Measurements from ENCODE around the gene RNF123. TPM values are rescaled to one million over a fixed set of nuclear protein-coding genes. Genes with fewer than 3 reads are reported as not detected.

The RNF123 gene
- total RNA-seq, 1 donor from 2014 or later: 25.8 TPM

DNA sequence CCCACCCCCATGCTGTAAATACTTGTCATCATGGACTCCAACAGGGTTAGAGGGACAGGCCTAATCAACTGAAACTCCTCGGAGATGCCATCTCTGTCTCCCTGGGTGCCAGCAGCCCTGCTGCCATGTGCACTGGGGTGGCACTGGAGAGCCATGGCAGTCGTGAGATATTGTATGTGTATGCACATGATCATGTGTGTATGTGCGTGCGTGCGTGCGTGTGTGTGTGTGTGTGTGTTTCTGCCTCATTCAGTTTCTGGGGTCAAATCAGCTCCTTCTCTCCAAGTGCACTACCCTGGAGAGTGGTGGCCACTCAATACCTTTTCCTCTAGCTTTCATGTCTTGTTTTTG lies 18.4 kb upstream of the RNF123 start:
- peaks cover 24% of the 10 kb centered on the region for H3K4me1 ChIP-seq
- no peaks in the 10 kb centered on the region for H3K9me3 ChIP-seq
- H3K27ac ChIP-seq: no peak overlapping the region
- H3K4me3 ChIP-seq: no peak overlapping the region
- H3K27me3 ChIP-seq: no peaks in the 10 kb centered on the region
- H3K36me3 ChIP-seq: peaks cover 0 to 4% of the 10 kb centered on the region in 2 donors
- TF ChIP-seq POLR2A (IDR thresholded peaks at IDR 0.05) (no peak), CTCF (IDR thresholded peaks at IDR 0.05) (no peak), POLR2AphosphoS5 (IDR thresholded peaks at IDR 0.05; ENCODE audit: insufficient read depth in 1 of 2, low read depth in 1 of 2) (no peak)
- intact Hi-C loops (cut with DNase I): loop anchor here (5.0 kb wide), 2 partner anchors 129 to 394 kb away; partner anchors contain the start of gene C3orf62
- no peak for DNase-seq (ENCODE audit: extremely low spot score in 2 of 2)

DNA sequence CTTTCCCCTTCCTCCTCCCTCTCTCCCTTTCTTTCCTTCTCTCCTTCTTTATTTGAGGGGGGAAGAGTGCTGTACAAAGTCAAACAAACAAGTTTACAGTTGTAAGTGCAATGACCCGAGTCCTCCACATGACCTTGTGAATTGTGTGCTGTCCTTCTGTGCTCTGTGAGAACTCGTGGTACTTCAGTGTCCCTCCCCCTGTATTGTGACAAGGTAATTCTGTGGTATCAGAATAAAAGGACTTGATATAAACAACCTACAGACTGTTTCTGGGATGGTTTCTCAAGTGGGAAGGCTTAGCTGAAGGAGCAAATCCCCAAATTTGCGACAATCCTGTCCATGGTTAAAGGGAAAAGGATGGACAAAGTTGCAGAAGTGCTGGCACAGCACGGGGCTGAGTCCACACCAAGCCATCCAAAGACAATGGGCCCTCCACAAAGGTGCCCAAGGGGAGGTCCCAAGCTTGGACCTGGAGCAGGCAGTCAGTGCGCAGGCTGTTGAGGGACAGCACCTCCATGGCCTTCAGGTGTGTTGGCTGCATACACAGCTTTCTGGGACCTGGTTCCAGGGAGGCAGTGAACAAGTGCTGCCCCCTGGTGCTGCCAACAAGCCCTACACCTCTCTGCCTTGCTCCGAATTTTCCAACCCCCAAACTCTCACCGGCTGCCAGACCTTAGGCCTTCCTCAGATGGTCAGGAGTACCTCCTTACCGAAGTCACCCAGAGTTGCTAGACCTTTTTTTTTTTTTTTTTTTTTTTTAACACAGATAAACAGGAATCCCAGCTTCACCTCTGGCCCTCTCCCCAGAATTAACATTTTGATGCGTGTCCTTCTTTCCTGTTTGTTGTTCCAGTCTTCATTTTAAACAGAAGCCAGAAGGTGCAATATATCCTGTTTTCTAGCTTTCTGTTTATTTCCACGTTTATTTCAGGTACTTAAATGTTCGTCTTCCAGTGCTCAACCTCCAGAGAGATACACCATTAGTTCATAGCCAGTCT lies 17.8 kb upstream of the RNF123 start:
- H3K4me1 ChIP-seq: peaks cover 24% of the 10 kb centered on the region
- DNase-seq (ENCODE audit: extremely low spot score in 2 of 2): no peak
- no peaks in the 10 kb centered on the region for H3K9me3 ChIP-seq
- TF ChIP-seq CTCF (IDR thresholded peaks at IDR 0.05) (peak in 2 of 3 experiments; percentile 70 to 80), POLR2A (IDR thresholded peaks at IDR 0.05) (no peak), POLR2AphosphoS5 (IDR thresholded peaks at IDR 0.05; ENCODE audit: insufficient read depth in 1 of 2, low read depth in 1 of 2) (no peak)
- peaks cover 0 to 11% of the 10 kb centered on the region in 2 donors for H3K36me3 ChIP-seq
- H3K27me3 ChIP-seq: no peaks in the 10 kb centered on the region
- intact Hi-C loops (cut with DNase I): loop anchor here (5.0 kb wide), 2 partner anchors 129 to 394 kb away; partner anchors contain the start of gene C3orf62
- H3K27ac ChIP-seq: no peak overlapping the region
- no peak overlapping the region for H3K4me3 ChIP-seq

DNA sequence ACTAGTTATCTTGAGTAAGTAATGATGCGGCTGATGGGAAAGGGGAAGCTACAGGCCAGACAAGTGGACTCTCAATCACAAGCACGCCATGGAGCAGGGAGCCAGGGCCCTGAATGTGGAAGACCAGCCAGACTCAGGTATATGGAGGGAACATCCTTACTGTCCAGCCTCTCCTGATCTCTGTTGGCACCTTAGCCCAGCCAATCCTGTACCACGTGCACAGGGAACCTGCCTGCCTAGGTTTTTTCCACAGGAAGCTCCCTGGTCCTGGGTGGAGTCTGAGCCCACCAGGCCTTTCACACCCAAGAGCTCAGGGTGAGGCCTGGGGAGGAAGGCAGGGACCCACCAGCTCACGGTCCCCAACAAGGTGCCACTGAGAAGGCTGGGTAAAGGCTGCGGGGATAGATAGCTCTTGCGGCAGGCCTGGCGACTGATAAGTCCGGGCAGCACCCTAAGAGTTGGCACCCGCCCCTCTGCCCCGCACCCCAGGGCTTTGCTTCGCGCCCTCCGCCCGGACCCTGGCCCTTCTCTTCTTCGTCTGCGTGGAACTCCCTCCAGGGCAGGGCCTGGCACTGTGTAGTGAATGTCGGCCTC lies 16.1 kb upstream of the RNF123 start:
- Histone ChIP-seq H3K27me3 (no peaks in the 10 kb centered on the region), H3K4me3 (peak overlapping the region; percentile 74 to 98), H3K27ac (peak overlapping the region; percentile 78), H3K9me3 (no peaks in the 10 kb centered on the region), H3K36me3 (peaks cover 0 to 17% of the 10 kb centered on the region in 2 donors), H3K4me1 (peaks cover 24% of the 10 kb centered on the region)
- intact Hi-C loops (cut with DNase I): loop anchor here (5.0 kb wide), 2 partner anchors 131 to 396 kb away; partner anchors contain the start of gene C3orf62
- no peak for DNase-seq (ENCODE audit: extremely low spot score in 2 of 2)
- TF ChIP-seq POLR2AphosphoS5 (IDR thresholded peaks at IDR 0.05; ENCODE audit: insufficient read depth in 1 of 2, low read depth in 1 of 2) (no peak), POLR2A (IDR thresholded peaks at IDR 0.05) (no peak), CTCF (IDR thresholded peaks at IDR 0.05) (no peak)

- Histone ChIP-seq H3K4me3 (peak within 1 kb of the TSS; percentile 74 to 98), H3K27me3 (no peaks in the 10 kb centered on the region), H3K9me3 (no peaks in the 10 kb centered on the region), H3K4me1 (peaks cover 24% of the 10 kb centered on the region), H3K27ac (peak within 1 kb of the TSS; percentile 78), H3K36me3 (peaks cover 0 to 24% of the 10 kb centered on the region in 2 donors)
- peak in 1 of 2 donors; percentile 19 for TF ChIP-seq POLR2A (IDR thresholded peaks at IDR 0.05)
- TF ChIP-seq POLR2AphosphoS5 (IDR thresholded peaks at IDR 0.05; ENCODE audit: insufficient read depth in 1 of 2, low read depth in 1 of 2): peak; percentile 60 to 86
- TF ChIP-seq CTCF (IDR thresholded peaks at IDR 0.05): no peak
- intact Hi-C loops (cut with DNase I): loop anchor here (5.0 kb wide), 2 partner anchors 132 to 397 kb away; partner anchors contain the start of gene C3orf62
- DNase-seq (ENCODE audit: extremely low spot score in 2 of 2): peak in 1 of 2 donors; percentile 95
Measured at GRCh38 chr3:49673715-49674496, 15.5 kb upstream of the RNF123 start, which contains the start of gene APEH. APEH (plus strand) TSS chr3:49674351; CDS start chr3:49674402, 51 bp downstream.

Data from vagina (tissue), 2 donors.